ENCODE measurements around the gene LSR. TPM values are rescaled to one million over a fixed set of nuclear protein-coding genes. Genes with fewer than 3 reads are reported as not detected.
"Not testable (repeated sequence)": the region's sequence is repeated elsewhere in the genome, so short reads cannot be mapped to it uniquely, and the experiment has no call there.

Gene LSR
- total RNA-seq, 3 donors from 2014 or later: 3.7 to 37.5 (median 35.1) TPM

DNA sequence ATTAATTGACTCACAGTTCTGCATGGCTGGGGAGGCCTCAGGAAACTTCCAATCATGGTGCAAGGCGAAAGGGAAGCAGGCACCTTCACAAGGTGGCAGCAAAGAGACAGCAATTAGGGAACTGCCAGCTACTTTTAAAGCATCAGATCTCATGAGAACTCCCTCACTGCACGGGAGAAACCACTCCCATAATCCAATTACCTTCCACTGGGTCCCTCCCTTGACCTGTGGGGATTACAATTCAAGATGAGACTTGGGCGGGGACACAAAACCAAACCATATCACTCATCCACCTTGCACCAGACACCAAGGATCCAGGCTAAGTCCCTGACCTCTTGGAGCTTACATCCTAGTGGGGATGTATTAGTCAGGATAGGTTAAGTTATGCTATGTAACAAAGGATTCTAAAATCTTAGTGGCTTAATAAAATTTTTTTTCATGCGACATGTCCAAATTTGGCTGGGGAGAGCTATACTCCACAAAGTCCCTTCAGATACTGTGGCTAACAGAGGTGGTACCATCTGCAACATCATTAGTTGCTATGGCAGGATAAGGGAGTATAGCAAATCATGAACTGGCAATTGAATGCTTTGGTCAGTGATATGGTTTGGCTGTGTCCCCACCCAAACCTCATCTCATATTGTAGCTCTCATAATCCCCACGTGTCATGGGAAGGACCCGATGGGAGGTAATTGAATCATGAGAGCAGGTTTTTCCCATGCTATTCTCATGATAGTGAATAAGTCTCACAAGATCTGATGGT is 12.0 kb upstream of the LSR start:
- Histone ChIP-seq H3K27ac (no peak overlapping the region), H3K36me3 (no peaks in the 10 kb centered on the region), H3K27me3 (no peaks in the 10 kb centered on the region), H3K9me3 (no peaks in the 10 kb centered on the region), H3K4me3 (no peak overlapping the region), H3K4me1 (no peaks in the 10 kb centered on the region)
- DNase-seq (ENCODE audit: low spot score in 2 of 2): no peak
- no peak for TF ChIP-seq CTCF (IDR thresholded peaks at IDR 0.05)
- TF ChIP-seq POLR2A (IDR thresholded peaks at IDR 0.05): no peak
- no peak for TF ChIP-seq POLR2AphosphoS5 (IDR thresholded peaks at IDR 0.05)
- intact Hi-C loops (cut with DNase I; ENCODE audit: low total_unique reads): no loop called here

DNA sequence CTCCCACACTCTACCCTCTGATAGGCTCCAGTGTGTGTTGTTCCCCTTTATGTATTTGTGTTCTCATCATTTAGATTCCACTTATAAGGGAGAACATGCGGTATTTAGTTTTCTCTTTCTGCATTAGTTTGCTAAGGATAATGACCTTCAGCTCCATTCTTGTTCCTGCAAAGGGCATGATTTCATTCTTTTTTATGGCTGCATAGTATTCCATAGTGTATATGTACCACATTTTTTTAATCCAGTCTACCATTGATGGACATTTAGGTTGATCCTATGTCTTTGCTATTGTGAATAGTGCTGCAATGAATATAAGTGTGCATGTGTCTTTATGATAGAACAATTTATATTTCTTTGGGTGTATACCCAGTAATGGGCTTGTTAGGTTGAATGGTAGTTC is 9.2 kb upstream of the LSR start:
- H3K4me3 ChIP-seq; H3K9me3 ChIP-seq; DNase-seq (ENCODE audit: low spot score in 2 of 2); H3K27ac ChIP-seq; intact Hi-C loops (cut with DNase I; ENCODE audit: low total_unique reads); H3K4me1 ChIP-seq; H3K27me3 ChIP-seq; H3K36me3 ChIP-seq: not testable (repeated sequence)

GRCh38 chr19:35240327-35240726 is 8.5 kb upstream of the LSR start:
- DNase-seq (ENCODE audit: low spot score in 2 of 2): no peak
- Histone ChIP-seq H3K27me3 (no peaks in the 10 kb centered on the region), H3K36me3 (no peaks in the 10 kb centered on the region), H3K4me1 (no peaks in the 10 kb centered on the region), H3K27ac (no peak overlapping the region), H3K4me3 (no peak overlapping the region), H3K9me3 (no peaks in the 10 kb centered on the region)
- no peak for TF ChIP-seq CTCF (IDR thresholded peaks at IDR 0.05)
- TF ChIP-seq POLR2A (IDR thresholded peaks at IDR 0.05): no peak
- no peak for TF ChIP-seq POLR2AphosphoS5 (IDR thresholded peaks at IDR 0.05)
- intact Hi-C loops (cut with DNase I; ENCODE audit: low total_unique reads): no loop called here

DNA sequence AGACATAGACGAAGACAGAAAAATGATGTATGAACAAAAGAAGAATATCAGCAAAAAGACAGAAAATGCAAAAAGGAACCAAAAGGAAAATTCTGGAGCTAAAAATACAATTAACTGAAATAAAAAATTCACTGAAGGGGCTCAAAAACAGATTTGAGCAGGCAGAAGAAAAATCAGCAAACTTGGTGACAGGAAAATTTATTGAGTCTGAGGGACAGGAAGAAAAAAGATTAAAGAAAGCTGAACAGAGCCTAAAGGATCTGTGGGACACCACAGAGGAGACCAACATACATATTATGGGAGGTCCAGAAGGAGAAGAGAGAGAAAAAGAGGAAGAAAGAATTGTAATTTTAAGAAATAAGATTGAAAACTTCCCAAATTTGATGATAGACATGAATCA is 7.4 kb upstream of the LSR start:
- Histone ChIP-seq H3K27me3 (no peaks in the 10 kb centered on the region), H3K36me3 (no peaks in the 10 kb centered on the region), H3K9me3 (no peaks in the 10 kb centered on the region), H3K27ac (no peak overlapping the region), H3K4me1 (no peaks in the 10 kb centered on the region), H3K4me3 (no peak overlapping the region)
- no peak for TF ChIP-seq CTCF (IDR thresholded peaks at IDR 0.05)
- no peak for TF ChIP-seq POLR2AphosphoS5 (IDR thresholded peaks at IDR 0.05)
- no peak for TF ChIP-seq POLR2A (IDR thresholded peaks at IDR 0.05)
- no peak for DNase-seq (ENCODE audit: low spot score in 2 of 2)
- intact Hi-C loops (cut with DNase I; ENCODE audit: low total_unique reads): no loop called here

DNA sequence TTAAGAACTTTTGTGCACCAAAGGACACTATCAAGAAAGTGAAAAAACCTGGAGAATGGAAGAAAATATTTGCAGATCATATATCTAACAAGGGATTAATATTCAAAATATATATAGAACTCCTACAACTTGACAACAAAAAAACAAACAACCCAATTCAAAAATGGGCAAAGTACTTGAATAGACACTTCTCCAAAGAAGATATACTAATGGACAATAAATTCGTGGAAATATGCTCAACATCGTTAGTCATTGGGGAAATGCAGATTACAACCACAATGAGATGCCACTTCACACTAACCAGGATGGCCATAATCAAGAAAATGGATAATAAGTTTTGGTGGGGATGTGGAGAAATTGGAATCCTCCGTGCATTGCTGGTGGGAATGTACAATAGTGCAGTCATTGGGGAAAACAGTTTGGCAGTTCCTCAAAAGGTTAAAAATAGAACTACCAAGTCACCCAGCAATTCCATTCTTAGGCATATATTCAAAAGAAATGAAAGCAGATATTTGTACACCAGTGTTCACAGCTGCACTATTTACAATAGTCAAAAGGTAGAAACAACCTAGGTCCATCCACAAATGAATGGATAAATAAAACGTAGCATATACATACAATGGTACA is 2.2 kb upstream of the LSR start:
- Histone ChIP-seq H3K9me3 (no peaks in the 10 kb centered on the region), H3K27me3 (no peaks in the 10 kb centered on the region), H3K36me3 (no peaks in the 10 kb centered on the region), H3K4me3 (no peak overlapping the region), H3K27ac (no peak overlapping the region), H3K4me1 (peaks cover 0 to 6% of the 10 kb centered on the region in 2 donors)
- no peak for TF ChIP-seq POLR2AphosphoS5 (IDR thresholded peaks at IDR 0.05)
- TF ChIP-seq CTCF (IDR thresholded peaks at IDR 0.05): no peak
- TF ChIP-seq POLR2A (IDR thresholded peaks at IDR 0.05): no peak
- DNase-seq (ENCODE audit: low spot score in 2 of 2): no peak
- intact Hi-C loops (cut with DNase I; ENCODE audit: low total_unique reads): no loop called here
